PC-3 (cell line): ENCODE results near the gene MYH10. TPM values are rescaled to one million over a fixed set of nuclear protein-coding genes. Genes with fewer than 3 reads are reported as not detected.

Experiments
- ATAC-seq: fragments of 200-7000 bp; cut with Tn5 transposase; 2 replicates; pipeline ENCODE4 v1.9.1; 2020; ENCODE audit warnings: mild to moderate bottlenecking, moderate library complexity
- BruUV-seq: library from RNA; stranded (reverse); fragments of 400-500 nt; replicated peaks from 2 replicates; lab custom pipeline; 2021; lab: Mats Ljungman, UMichigan
- CTCF ChIA-PET: fragments of 300-600 bp; sonication (Branson Sonifier 250); formaldehyde crosslinking; loops from one replicate; lab custom pipeline; 2022; ENCODE audit warnings: antibody characterized with exemption; lab: Charles Lee
- POLR2A ChIA-PET: fragments of 300-600 bp; sonication (Branson Sonifier 250); formaldehyde crosslinking; loops from one replicate; lab custom pipeline; 2022; ENCODE audit warnings: antibody characterized with exemption; ENCODE audit not compliant: unreplicated experiment; lab: Charles Lee
- DNase-seq: peaks from one replicate; pipeline ENCODE4 v3.0.0-alpha.2; 2015
- H2AFZ ChIP-seq: fragments of 300-600 bp; sonication (generic); 2 replicates; pipeline ENCODE4 v1.6.0; 2016; ENCODE audit warnings: antibody characterized with exemption, low read length
- H3F3A ChIP-seq: fragments of 300-600 bp; sonication (generic); one replicate; pipeline ENCODE4 v1.6.0; 2017; ENCODE audit warnings: antibody characterized with exemption, low read length, control low read depth, mild to moderate bottlenecking; ENCODE audit not compliant: unreplicated experiment
- H3K27ac ChIP-seq: fragments of 300-600 bp; sonication (generic); 2 replicates; pipeline ENCODE4 v1.5.1; 2016; ENCODE audit warnings: mild to moderate bottlenecking, low read length
- H3K27me3 ChIP-seq: fragments of 300-600 bp; sonication (generic); 2 replicates; pipeline ENCODE4 v1.6.1; 2016; ENCODE audit warnings: low read length, mixed read lengths
- H3K36me3 ChIP-seq: fragments of 300-600 bp; sonication (generic); 2 replicates; pipeline ENCODE4 v1.6.1; 2016; ENCODE audit warnings: low read depth, mixed run types, low read length, mixed read lengths
- H3K4me1 ChIP-seq: fragments of 300-600 bp; sonication (generic); 2 replicates; pipeline ENCODE4 v1.5.1; 2016; ENCODE audit warnings: low read length; ENCODE audit not compliant: insufficient read depth
- H3K4me2 ChIP-seq: fragments of 300-600 bp; sonication (generic); 2 replicates; pipeline ENCODE4 v1.6.0; 2016; ENCODE audit warnings: low read length
- H3K4me3 ChIP-seq: fragments of 300-600 bp; sonication (generic); 2 replicates; pipeline ENCODE4 v1.5.1; 2016; ENCODE audit warnings: mild to moderate bottlenecking, low read length, mixed read lengths
- H3K79me2 ChIP-seq: fragments of 300-600 bp; sonication (generic); 2 replicates; pipeline ENCODE4 v1.6.1; 2017; ENCODE audit warnings: low read length, mixed read lengths
- H3K9ac ChIP-seq: fragments of 300-600 bp; sonication (generic); 2 replicates; pipeline ENCODE4 v1.6.0; 2016; ENCODE audit warnings: mild to moderate bottlenecking, low read length
- H3K9me2 ChIP-seq: fragments of 300-600 bp; sonication (generic); replicated peaks from 2 replicates; pipeline ENCODE4 v1.6.1; 2016; ENCODE audit warnings: mixed run types, low read length, mixed read lengths
- H3K9me3 ChIP-seq: fragments of 300-600 bp; sonication (generic); 2 replicates; pipeline ENCODE4 v1.6.1; 2016; ENCODE audit warnings: low read length, mixed read lengths
- H4K20me1 ChIP-seq: fragments of 300-600 bp; sonication (generic); 2 replicates; pipeline ENCODE4 v1.6.1; 2016; ENCODE audit warnings: low read length, mixed read lengths
- EZH2 ChIP-seq: fragments of 300-600 bp; sonication (generic); IDR thresholded peaks from one replicate; pipeline ENCODE4 v1.6.1; 2017; ENCODE audit warnings: antibody characterized with exemption, mild to moderate bottlenecking, low read length; ENCODE audit not compliant: unreplicated experiment
- EZH2phosphoT487 ChIP-seq: fragments of 300-600 bp; sonication (generic); IDR thresholded peaks from 2 replicates; pipeline ENCODE4 v1.6.1; 2018; ENCODE audit warnings: mild to moderate bottlenecking, antibody characterized with exemption, low read length, borderline replicate concordance
- intact Hi-C: fragments of 100-400 bp; cut with micrococcal nuclease; formaldehyde crosslinking; loops from 2 replicates; pipeline ENCODE4 v1.9.0; 2023
- total RNA-seq: library from RNA; depleted of rRNA; stranded (reverse); fragments of >200 nt; gene quantifications from 2 replicates; pipeline ENCODE4 v1.2.3, GENCODE V29; 2014
- TF ChIP-seq, protein P1 (sequence below): fragments of 300-600 bp; sonication (generic); conservative IDR thresholded peaks from 2 replicates; pipeline ENCODE4 v1.5.1; 2017; ENCODE audit warnings: antibody characterized with exemption, low read depth, mild to moderate bottlenecking, low read length

MYH10 gene
- total RNA-seq, 1 experiment from 2014 or later = 44.6 TPM

DNA sequence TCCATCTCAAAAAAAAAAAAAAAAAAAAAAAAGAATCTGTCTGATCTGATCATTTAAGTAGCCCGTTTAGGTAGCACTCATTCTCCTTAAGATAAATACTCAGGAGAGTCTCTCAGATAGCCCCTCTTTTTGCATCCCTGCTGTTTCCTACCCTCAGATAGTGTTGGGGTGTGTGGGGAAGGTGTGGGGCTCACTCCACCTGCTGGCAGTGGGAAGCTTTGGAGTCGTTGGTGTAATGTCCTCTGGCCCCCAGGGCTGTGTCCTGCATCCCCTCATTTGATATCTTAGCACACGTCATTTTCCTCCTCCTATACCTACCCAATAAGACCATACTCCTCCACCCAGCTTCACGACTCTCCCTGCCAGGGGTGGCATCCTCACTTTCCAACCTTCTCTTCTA, 20.5 kb upstream of the MYH10 start:
- H3K4me1 ChIP-seq = no peaks in the 10 kb centered on the region
- no peak overlapping the region for H3K9ac ChIP-seq
- ChIA-PET CTCF (no interaction called here), POLR2A (no interaction called here)
- H3K4me3 ChIP-seq = no peak overlapping the region
- H2AFZ ChIP-seq = no peak overlapping the region
- intact Hi-C loops = no loop called here
- DNase-seq = no peak
- no peak overlapping the region for H3K4me2 ChIP-seq
- no peaks in the 10 kb centered on the region for H3F3A ChIP-seq
- no TSS peak for BruUV-seq
- TF ChIP-seq, protein P1, sequence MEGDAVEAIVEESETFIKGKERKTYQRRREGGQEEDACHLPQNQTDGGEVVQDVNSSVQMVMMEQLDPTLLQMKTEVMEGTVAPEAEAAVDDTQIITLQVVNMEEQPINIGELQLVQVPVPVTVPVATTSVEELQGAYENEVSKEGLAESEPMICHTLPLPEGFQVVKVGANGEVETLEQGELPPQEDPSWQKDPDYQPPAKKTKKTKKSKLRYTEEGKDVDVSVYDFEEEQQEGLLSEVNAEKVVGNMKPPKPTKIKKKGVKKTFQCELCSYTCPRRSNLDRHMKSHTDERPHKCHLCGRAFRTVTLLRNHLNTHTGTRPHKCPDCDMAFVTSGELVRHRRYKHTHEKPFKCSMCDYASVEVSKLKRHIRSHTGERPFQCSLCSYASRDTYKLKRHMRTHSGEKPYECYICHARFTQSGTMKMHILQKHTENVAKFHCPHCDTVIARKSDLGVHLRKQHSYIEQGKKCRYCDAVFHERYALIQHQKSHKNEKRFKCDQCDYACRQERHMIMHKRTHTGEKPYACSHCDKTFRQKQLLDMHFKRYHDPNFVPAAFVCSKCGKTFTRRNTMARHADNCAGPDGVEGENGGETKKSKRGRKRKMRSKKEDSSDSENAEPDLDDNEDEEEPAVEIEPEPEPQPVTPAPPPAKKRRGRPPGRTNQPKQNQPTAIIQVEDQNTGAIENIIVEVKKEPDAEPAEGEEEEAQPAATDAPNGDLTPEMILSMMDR = no peak
- TF ChIP-seq EZH2 (no peak), EZH2phosphoT487 (no peak)
- no peaks in the 10 kb centered on the region for H3K36me3 ChIP-seq
- H3K79me2 ChIP-seq = no peaks in the 10 kb centered on the region
- no peaks in the 10 kb centered on the region for H3K9me3 ChIP-seq
- ATAC-seq = no peak
- no peaks in the 10 kb centered on the region for H3K9me2 ChIP-seq
- H3K27me3 ChIP-seq = 0 out of 2 replicates have a peak, but pooled peaks cover 10% of the 10 kb centered on the region
- H4K20me1 ChIP-seq = no peaks in the 10 kb centered on the region
- no peak overlapping the region for H3K27ac ChIP-seq

DNA sequence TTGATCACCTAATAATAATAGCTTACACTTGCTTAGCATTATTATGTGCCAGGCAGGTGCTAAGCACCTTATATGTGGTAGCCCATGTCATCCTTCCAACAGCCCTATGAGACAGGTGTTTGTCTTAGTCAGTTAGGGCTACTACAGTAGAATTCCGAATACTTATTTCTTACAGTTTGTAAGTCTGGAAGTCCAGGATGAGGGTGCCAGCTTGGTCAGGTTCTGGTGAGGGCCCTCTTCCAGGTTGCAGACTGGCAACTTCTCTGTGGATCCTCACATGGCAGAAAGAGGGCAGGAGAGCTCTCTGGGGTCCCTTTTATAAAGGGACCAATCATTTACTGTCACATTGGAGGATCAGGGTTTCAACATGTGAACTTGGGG, 19.6 kb upstream of the MYH10 start:
- DNase-seq = no peak
- H3F3A ChIP-seq = no peaks in the 10 kb centered on the region
- no peaks in the 10 kb centered on the region for H3K9me3 ChIP-seq
- no TSS peak for BruUV-seq
- ChIA-PET CTCF (no interaction called here), POLR2A (no interaction called here)
- H3K9me2 ChIP-seq = no peaks in the 10 kb centered on the region
- intact Hi-C loops = no loop called here
- no peaks in the 10 kb centered on the region for H3K4me1 ChIP-seq
- H3K9ac ChIP-seq = no peak overlapping the region
- no peak overlapping the region for H2AFZ ChIP-seq
- H3K36me3 ChIP-seq = no peaks in the 10 kb centered on the region
- ATAC-seq = no peak
- H3K4me3 ChIP-seq = no peak overlapping the region
- no peaks in the 10 kb centered on the region for H3K79me2 ChIP-seq
- no peaks in the 10 kb centered on the region for H4K20me1 ChIP-seq
- no peak overlapping the region for H3K4me2 ChIP-seq
- no peak overlapping the region for H3K27ac ChIP-seq
- 0 out of 2 replicates have a peak, but pooled peaks cover 10% of the 10 kb centered on the region for H3K27me3 ChIP-seq
- TF ChIP-seq EZH2 (no peak), EZH2phosphoT487 (no peak)
- TF ChIP-seq, protein P1 = no peak

DNA sequence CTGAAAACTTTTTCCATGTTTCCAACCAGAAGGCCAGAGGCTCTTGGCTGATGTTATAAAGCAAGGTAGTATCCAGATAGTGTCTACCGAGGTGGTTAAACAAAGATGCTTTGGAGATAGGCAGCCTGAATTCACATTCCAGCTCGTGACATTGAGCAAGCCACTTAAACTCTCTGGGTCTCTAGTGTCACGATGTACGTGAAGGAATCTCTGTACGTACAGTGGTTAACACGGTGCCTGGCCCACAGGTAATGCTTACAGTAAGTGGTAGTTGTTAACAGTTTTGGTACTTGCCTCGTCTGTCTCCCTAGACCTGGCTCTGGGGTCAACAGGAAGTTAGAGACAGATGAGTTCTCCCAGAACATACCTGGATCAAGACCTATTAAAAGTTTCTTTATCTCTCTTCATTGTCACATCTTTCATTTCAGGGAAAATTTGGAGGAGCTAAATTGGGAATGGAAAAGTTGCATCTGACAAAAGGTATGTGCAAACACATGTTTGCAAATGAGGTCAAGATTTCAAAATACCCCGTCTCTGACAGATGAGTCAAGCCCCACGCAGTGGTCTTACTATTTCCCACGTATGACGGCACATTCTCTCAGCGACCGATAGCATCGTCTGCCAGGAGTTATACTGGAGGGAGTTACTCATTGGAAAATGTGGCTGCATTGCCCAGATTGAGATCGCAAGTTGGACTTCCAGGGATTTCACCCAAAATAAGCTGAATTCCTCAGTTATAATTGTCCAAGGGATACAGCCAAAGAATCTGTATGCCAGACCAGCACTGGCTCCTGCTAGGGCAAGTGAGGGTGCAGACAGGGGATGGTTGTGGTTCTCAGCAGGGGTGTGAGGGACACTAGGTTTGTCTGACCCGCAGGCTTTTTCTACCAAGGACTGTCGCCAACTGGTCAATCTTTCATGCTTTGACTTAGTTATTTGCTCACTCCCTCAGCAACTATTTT, 18.9 kb upstream of the MYH10 start:
- H3K9ac ChIP-seq = no peak overlapping the region
- no peak overlapping the region for H2AFZ ChIP-seq
- DNase-seq (no peak), ATAC-seq (no peak)
- POLR2A ChIA-PET = no interaction called here
- no peaks in the 10 kb centered on the region for H3K9me2 ChIP-seq
- no peaks in the 10 kb centered on the region for H3K36me3 ChIP-seq
- TF ChIP-seq EZH2phosphoT487 (no peak), EZH2 (no peak)
- TF ChIP-seq, protein P1 = no peak
- CTCF ChIA-PET = no interaction called here
- no TSS peak for BruUV-seq
- no peak overlapping the region for H3K4me2 ChIP-seq
- no peaks in the 10 kb centered on the region for H3K9me3 ChIP-seq
- no peaks in the 10 kb centered on the region for H3F3A ChIP-seq
- H3K79me2 ChIP-seq = no peaks in the 10 kb centered on the region
- 0 out of 2 replicates have a peak, but pooled peaks cover 10% of the 10 kb centered on the region for H3K27me3 ChIP-seq
- H3K27ac ChIP-seq = no peak overlapping the region
- intact Hi-C loops = no loop called here
- H3K4me1 ChIP-seq = no peaks in the 10 kb centered on the region
- no peaks in the 10 kb centered on the region for H4K20me1 ChIP-seq
- H3K4me3 ChIP-seq = no peak overlapping the region
